WTC11 (cell line): ENCODE results near the gene RELT. TPM values are rescaled to one million over a fixed set of nuclear protein-coding genes. Genes with fewer than 3 reads are reported as not detected.

Source experiments
- ATAC-seq: fragments of 200-7000 bp; cut with Tn5 transposase; 2 replicates; pipeline ENCODE4 v1.10.0; 2021; ENCODE audit warnings: mild to moderate bottlenecking, moderate library complexity
- CTCF ChIA-PET: fragments of 300-600 bp; sonication (Branson Sonifier 250); formaldehyde crosslinking; loops from one replicate; lab custom pipeline; 2021; ENCODE audit warnings: antibody characterized with exemption; lab: Charles Lee
- POLR2A ChIA-PET: fragments of 350-600 bp; sonication (Branson Sonifier 250); formaldehyde crosslinking; loops from one replicate; lab custom pipeline; 2021; ENCODE audit warnings: antibody characterized with exemption; lab: Charles Lee
- DNase-seq: peaks from one replicate; pipeline ENCODE4 v3.0.0; 2021; ENCODE audit warnings: low spot score
- H3K27ac Mint-ChIP-seq: 2 replicates; pipeline ENCODE4 v1.8.0; 2021; ENCODE audit warnings: mixed read lengths
- H3K27me3 Mint-ChIP-seq: 2 replicates; pipeline ENCODE4 v1.8.0; 2021; ENCODE audit warnings: low read depth, mild to moderate bottlenecking, moderate library complexity, mixed read lengths
- H3K36me3 Mint-ChIP-seq: 2 replicates; pipeline ENCODE4 v1.8.0; 2021; ENCODE audit warnings: mixed read lengths
- H3K4me1 Mint-ChIP-seq: 2 replicates; pipeline ENCODE4 v1.8.0; 2022; ENCODE audit warnings: mixed read lengths
- H3K4me3 Mint-ChIP-seq: 2 replicates; pipeline ENCODE4 v1.8.0; 2021; ENCODE audit warnings: mild to moderate bottlenecking, moderate library complexity, mixed read lengths
- H3K9me3 Mint-ChIP-seq: 2 replicates; pipeline ENCODE4 v1.8.0; 2021; ENCODE audit warnings: mixed read lengths
- AR ChIP-seq: fragments of 250-450 bp; sonication (Bioruptor Pico); IDR thresholded peaks from 2 replicates; pipeline ENCODE4 v1.9.0; 2021; ENCODE audit warnings: mild to moderate bottlenecking
- FOXP4 ChIP-seq: sonication (generic); formaldehyde crosslinking; IDR thresholded peaks from 2 replicates; pipeline ENCODE4 v1.8.0; 2022; ENCODE audit warnings: mild to moderate bottlenecking, missing genetic modification reagents
- MXD4 ChIP-seq: fragments of 250-450 bp; sonication (Bioruptor Pico); IDR thresholded peaks from 2 replicates; pipeline ENCODE4 v1.8.0; 2021; ENCODE audit warnings: mild to moderate bottlenecking, moderate library complexity, borderline replicate concordance
- NFE2L1 ChIP-seq: sonication (generic); formaldehyde crosslinking; IDR thresholded peaks from 2 replicates; pipeline ENCODE4 v1.8.1; 2023; ENCODE audit warnings: missing genetic modification reagents
- NFYB ChIP-seq: sonication (generic); formaldehyde crosslinking; conservative IDR thresholded peaks from 2 replicates; pipeline ENCODE4 v1.8.0; 2022; ENCODE audit warnings: low read depth, missing genetic modification reagents
- PRDM15 ChIP-seq: sonication (generic); formaldehyde crosslinking; IDR thresholded peaks from 2 replicates; pipeline ENCODE4 v1.8.0; 2022; ENCODE audit warnings: missing genetic modification reagents
- SMAD4 ChIP-seq: sonication (generic); formaldehyde crosslinking; IDR thresholded peaks from 2 replicates; pipeline ENCODE4 v1.8.0; 2022; ENCODE audit warnings: mild to moderate bottlenecking, missing genetic modification reagents
- ZBTB21 ChIP-seq: sonication (generic); formaldehyde crosslinking; IDR thresholded peaks from 2 replicates; pipeline ENCODE4 v1.8.1; 2023; ENCODE audit warnings: mild to moderate bottlenecking, missing genetic modification reagents, borderline replicate concordance
- ZNF219 ChIP-seq: sonication (generic); formaldehyde crosslinking; IDR thresholded peaks from 2 replicates; pipeline ENCODE4 v1.8.0; 2023; ENCODE audit warnings: missing genetic modification reagents, mild to moderate bottlenecking, borderline replicate concordance
- ZNF263 ChIP-seq: sonication (generic); formaldehyde crosslinking; IDR thresholded peaks from 2 replicates; pipeline ENCODE4 v1.8.1; 2022; ENCODE audit warnings: low read depth, mild to moderate bottlenecking, moderate library complexity, missing genetic modification reagents
- ZNF396 ChIP-seq: fragments of 250-450 bp; sonication (Bioruptor Pico); IDR thresholded peaks from 2 replicates; pipeline ENCODE4 v1.8.0; 2021; ENCODE audit warnings: mild to moderate bottlenecking, moderate library complexity, borderline replicate concordance
- ZNF425 ChIP-seq: fragments of 250-450 bp; sonication (Bioruptor Pico); conservative IDR thresholded peaks from 2 replicates; pipeline ENCODE4 v1.9.0; 2021; ENCODE audit warnings: mild to moderate bottlenecking
- ZSCAN18 ChIP-seq: fragments of 250-450 bp; sonication (Bioruptor Pico); IDR thresholded peaks from 2 replicates; pipeline ENCODE4 v2.1.2; 2022; ENCODE audit warnings: mild to moderate bottlenecking, moderate library complexity
- total RNA-seq: library from RNA; stranded (reverse); gene quantifications from 3 replicates; pipeline ENCODE4 v1.2.3, GENCODE V29; 2021
- TF ChIP-seq, protein P1 (sequence below): sonication (generic); formaldehyde crosslinking; IDR thresholded peaks from 2 replicates; pipeline ENCODE4 v1.8.1; 2022; ENCODE audit warnings: mild to moderate bottlenecking, moderate library complexity, missing genetic modification reagents

The RELT gene
- total RNA-seq, 1 experiment from 2014 or later, result 6.7 TPM

DNA sequence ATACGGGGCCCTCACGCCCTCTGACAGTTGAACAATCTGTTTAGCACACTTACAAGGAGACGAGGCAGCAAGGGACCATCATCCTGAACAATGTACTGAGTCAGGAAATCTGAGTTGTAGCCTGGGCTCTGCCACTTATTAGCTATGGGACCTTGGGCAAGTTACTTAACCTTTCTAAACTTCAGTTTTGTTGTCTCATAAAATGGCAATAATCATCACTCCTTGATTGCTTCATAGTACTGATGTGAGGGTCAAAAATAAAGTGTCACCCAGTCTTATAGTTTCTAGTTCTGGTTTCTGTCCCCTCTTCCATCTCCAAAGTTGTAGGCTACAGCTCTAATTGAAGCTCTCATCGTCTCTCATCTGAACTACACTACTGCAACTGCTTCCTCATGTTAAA lies 46.7 kb downstream of the RELT start:
- Mint-ChIP-seq H3K27me3 (no peaks in the 10 kb centered on the region), H3K9me3 (no peaks in the 10 kb centered on the region), H3K27ac (no peak overlapping the region), H3K4me3 (no peak overlapping the region), H3K4me1 (peaks cover 9% of the 10 kb centered on the region), H3K36me3 (peaks cover 7% of the 10 kb centered on the region)
- POLR2A ChIA-PET, result interaction anchor here (0.6 kb wide), 1 partner anchor 454 kb away, joined by 3 read pairs; no protein-coding TSS in a partner anchor
- no peak for DNase-seq
- CTCF ChIA-PET, result interaction anchor here (0.6 to 2.3 kb wide), 4 partner anchors 30 to 237 kb away, joined by 3 to 9 read pairs (median 3); no protein-coding TSS in a partner anchor
- no peak for TF ChIP-seq ZNF263 (CRISPR knock-in tag)
- no peak for TF ChIP-seq PRDM15 (CRISPR knock-in tag)
- ATAC-seq, result no peak

DNA sequence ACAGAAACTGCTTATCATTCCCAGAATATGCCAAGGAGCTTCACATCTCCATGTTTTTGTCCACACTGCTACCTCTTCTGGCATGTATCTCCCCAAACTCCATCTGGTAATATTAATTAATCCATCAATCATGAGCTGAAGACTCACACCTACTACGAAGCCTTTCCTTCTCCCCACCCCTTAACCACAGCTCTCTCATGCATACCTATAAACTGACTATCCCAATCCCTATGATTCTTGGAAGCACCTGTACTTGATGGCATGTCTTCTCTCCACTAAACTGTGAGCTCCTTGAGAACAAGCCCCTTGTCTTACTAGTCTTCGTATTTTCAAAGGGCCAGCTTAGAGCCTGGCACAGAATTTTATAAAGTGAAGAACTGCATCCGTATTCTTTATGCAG lies 47.3 kb downstream of the RELT start:
- Mint-ChIP-seq H3K4me1 (peaks cover 9% of the 10 kb centered on the region), H3K4me3 (no peak overlapping the region), H3K9me3 (no peaks in the 10 kb centered on the region), H3K27ac (no peak overlapping the region), H3K27me3 (no peaks in the 10 kb centered on the region)
- DNase-seq, result no peak
- ChIA-PET CTCF (interaction anchor here (0.8 to 2.3 kb wide), 3 partner anchors 30 to 237 kb away, joined by 3 to 9 read pairs (median 3); no protein-coding TSS in a partner anchor), POLR2A (interaction anchor here (0.6 kb wide), 2 partner anchors 36 to 454 kb away, joined by 3 read pairs; no protein-coding TSS in a partner anchor)
- TF ChIP-seq NFE2L1 (CRISPR knock-in tag), result no peak
- TF ChIP-seq ZBTB21 (CRISPR knock-in tag), result no peak
- no peak for TF ChIP-seq FOXP4 (CRISPR knock-in tag)
- TF ChIP-seq NFYB (CRISPR knock-in tag), result no peak
- TF ChIP-seq AR, result no peak
- TF ChIP-seq, protein P1, sequence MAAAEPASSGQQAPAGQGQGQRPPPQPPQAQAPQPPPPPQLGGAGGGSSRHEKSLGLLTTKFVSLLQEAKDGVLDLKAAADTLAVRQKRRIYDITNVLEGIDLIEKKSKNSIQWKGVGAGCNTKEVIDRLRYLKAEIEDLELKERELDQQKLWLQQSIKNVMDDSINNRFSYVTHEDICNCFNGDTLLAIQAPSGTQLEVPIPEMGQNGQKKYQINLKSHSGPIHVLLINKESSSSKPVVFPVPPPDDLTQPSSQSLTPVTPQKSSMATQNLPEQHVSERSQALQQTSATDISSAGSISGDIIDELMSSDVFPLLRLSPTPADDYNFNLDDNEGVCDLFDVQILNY, result no peak
- no peak for TF ChIP-seq MXD4 (CRISPR knock-in tag)
- no peak for TF ChIP-seq ZNF219 (CRISPR knock-in tag)
- TF ChIP-seq ZSCAN18 (CRISPR knock-in tag), result no peak
- no peak for TF ChIP-seq ZNF396 (CRISPR knock-in tag)
- TF ChIP-seq SMAD4, result no peak
- TF ChIP-seq ZNF425 (CRISPR knock-in tag), result no peak
- TF ChIP-seq, all 79 proteins: peak for 0
- no peak for ATAC-seq
- H3K36me3 Mint-ChIP-seq, result peaks cover under 1% of the 10 kb centered on the region
